GM12891 (cell line): ENCODE measurements around the gene KCNH1. TPM values are rescaled to one million over a fixed set of nuclear protein-coding genes. Genes with fewer than 3 reads are reported as not detected.

Experiments
- DNase-seq: peaks from one replicate; pipeline ENCODE4 v3.0.0; 2011; ENCODE audit warnings: low spot score; ENCODE audit not compliant: insufficient read length
- FAIRE-seq: peaks from 2 replicates; lab custom pipeline; 2011; peaks lifted over from hg19 to GRCh38; lab: Jason Lieb, UNC
- PAX5 ChIP-seq: IDR thresholded peaks from 2 replicates; pipeline ENCODE4 v1.6.1; 2011; ENCODE audit warnings: low read length, moderate library complexity, mild to moderate bottlenecking; ENCODE audit not compliant: insufficient read depth, severe bottlenecking
- POLR2A ChIP-seq: IDR thresholded peaks from 2 replicates; pipeline ENCODE4 v1.6.1; 2011; ENCODE audit warnings: low read depth, low read length, control low read depth
- POLR2AphosphoS5 ChIP-seq: IDR thresholded peaks from 2 replicates; pipeline ENCODE4 v1.6.1; 2011; ENCODE audit warnings: low read depth, low read length, control low read depth
- POU2F2 ChIP-seq: IDR thresholded peaks from 2 replicates; pipeline ENCODE4 v1.6.1; 2011; ENCODE audit warnings: low read depth, mild to moderate bottlenecking, control low read depth, low read length, moderate library complexity
- SPI1 ChIP-seq: IDR thresholded peaks from 2 replicates; pipeline ENCODE4 v1.6.1; 2011; ENCODE audit warnings: low read depth, low read length, control low read depth
- TAF1 ChIP-seq: IDR thresholded peaks from 2 replicates; pipeline ENCODE4 v1.6.1; 2011; ENCODE audit warnings: low read depth, low read length, control low read depth
- polyA plus RNA-seq: library from polyadenylated mRNA; unstranded; fragments of >200 nt; gene quantifications from one replicate; pipeline ENCODE4 v1.2.1, GENCODE V29; 2012; ENCODE audit warnings: low read depth, missing spikeins, inconsistent platforms; ENCODE audit not compliant: missing spikeins

KCNH1 gene
- polyA plus RNA-seq, result 0.14 TPM

GRCh38 chr1:211133836-211134669 is at the start of gene KCNH1:
TSS of gene KCNH1 (minus strand) at chr1:211134148. CDS start at chr1:211133945, 203 bp downstream.
- TF ChIP-seq PAX5 (no peak), TAF1 (no peak), POLR2A (no peak), POLR2AphosphoS5 (no peak), POU2F2 (no peak), SPI1 (no peak)
- FAIRE-seq, result peak; percentile 96
- DNase-seq, result peak; percentile 87

- DNase-seq (no peak), FAIRE-seq (no peak)
- TF ChIP-seq POU2F2 (no peak), POLR2AphosphoS5 (no peak), TAF1 (no peak), PAX5 (no peak), POLR2A (no peak), SPI1 (no peak)
Observed at GRCh38 chr1:211182746-211183145, 48.8 kb upstream of the KCNH1 start.

- FAIRE-seq (no peak), DNase-seq (no peak)
- no peak for TF ChIP-seq PAX5
- no peak for TF ChIP-seq SPI1
- no peak for TF ChIP-seq POLR2AphosphoS5
- no peak for TF ChIP-seq POLR2A
- TF ChIP-seq POU2F2, result no peak
- TF ChIP-seq TAF1, result no peak
Observed at GRCh38 chr1:211174375-211174774, 40.4 kb upstream of the KCNH1 start.

GRCh38 chr1:211172657-211173056 is 38.7 kb upstream of the KCNH1 start:
- no peak for TF ChIP-seq TAF1
- no peak for TF ChIP-seq POU2F2
- no peak for TF ChIP-seq POLR2A
- TF ChIP-seq SPI1, result no peak
- FAIRE-seq, result no peak
- DNase-seq, result no peak

GRCh38 chr1:211169353-211169752 is 35.4 kb upstream of the KCNH1 start:
- DNase-seq, result no peak
- no peak for FAIRE-seq
- TF ChIP-seq SPI1 (no peak), POU2F2 (no peak), PAX5 (no peak)

GRCh38 chr1:211158866-211159265 is 24.9 kb upstream of the KCNH1 start:
- no peak for DNase-seq

GRCh38 chr1:211155040-211155439 is 21.1 kb upstream of the KCNH1 start:
- DNase-seq (no peak), FAIRE-seq (no peak)

More at GRCh38 chr1:211158866-211159265, 24.9 kb upstream of the KCNH1 start:
- TF ChIP-seq TAF1, result no peak
- no peak for TF ChIP-seq POLR2AphosphoS5
- no peak for TF ChIP-seq POU2F2
- no peak for TF ChIP-seq POLR2A
- no peak for TF ChIP-seq PAX5
- no peak for TF ChIP-seq SPI1
- FAIRE-seq, result no peak

GRCh38 chr1:211153932-211154331 is 20.0 kb upstream of the KCNH1 start:
- FAIRE-seq (no peak), DNase-seq (no peak)
- TF ChIP-seq SPI1, result no peak
- no peak for TF ChIP-seq PAX5
- TF ChIP-seq POLR2A, result no peak
- TF ChIP-seq TAF1, result no peak
- no peak for TF ChIP-seq POU2F2
- no peak for TF ChIP-seq POLR2AphosphoS5

More at GRCh38 chr1:211155040-211155439, 21.1 kb upstream of the KCNH1 start:
- TF ChIP-seq SPI1 (no peak), PAX5 (no peak), POU2F2 (no peak), TAF1 (no peak), POLR2AphosphoS5 (no peak), POLR2A (no peak)

- no peak for DNase-seq
- FAIRE-seq, result no peak
- TF ChIP-seq POU2F2 (no peak), TAF1 (no peak), POLR2AphosphoS5 (no peak), SPI1 (no peak), PAX5 (no peak), POLR2A (no peak)
Observed at GRCh38 chr1:211148366-211148765, 14.4 kb upstream of the KCNH1 start.

GRCh38 chr1:211145944-211146343 is 12.0 kb upstream of the KCNH1 start:
- DNase-seq (no peak), FAIRE-seq (no peak)
- no peak for TF ChIP-seq POLR2AphosphoS5
- TF ChIP-seq POLR2A, result no peak
- no peak for TF ChIP-seq SPI1
- no peak for TF ChIP-seq POU2F2
- no peak for TF ChIP-seq TAF1
- no peak for TF ChIP-seq PAX5
